ENCODE results near the gene SOX6.

The SOX6 gene

GRCh38 chr11:16239141-16240105, 116.9 kb downstream of the SOX6 start:
- FAIRE-seq = no peak
- TF ChIP-seq SPI1 (IDR thresholded peaks at IDR 0.05; ENCODE audit: low read depth, low read length) = no peak
- no peak for TF ChIP-seq PAX5 (IDR thresholded peaks at IDR 0.05; ENCODE audit: insufficient read depth, low read length, severe bottlenecking)
- TF ChIP-seq POLR2AphosphoS5 (IDR thresholded peaks at IDR 0.05; ENCODE audit: low read depth, low read length) = no peak
- TF ChIP-seq POU2F2 (IDR thresholded peaks at IDR 0.05; ENCODE audit: low read depth, low read length) = no peak
- no peak for TF ChIP-seq POLR2A (IDR thresholded peaks at IDR 0.05; ENCODE audit: low read depth, low read length)
- no peak for TF ChIP-seq TAF1 (IDR thresholded peaks at IDR 0.05; ENCODE audit: low read depth, low read length)
- DNase-seq (ENCODE audit: insufficient read length, low spot score) = no peak

- no peak for DNase-seq (ENCODE audit: insufficient read length, low spot score)
- TF ChIP-seq TAF1 (IDR thresholded peaks at IDR 0.05; ENCODE audit: low read depth, low read length) (no peak), PAX5 (IDR thresholded peaks at IDR 0.05; ENCODE audit: insufficient read depth, low read length, severe bottlenecking) (no peak), POU2F2 (IDR thresholded peaks at IDR 0.05; ENCODE audit: low read depth, low read length) (no peak), POLR2A (IDR thresholded peaks at IDR 0.05; ENCODE audit: low read depth, low read length) (no peak), POLR2AphosphoS5 (IDR thresholded peaks at IDR 0.05; ENCODE audit: low read depth, low read length) (no peak), SPI1 (IDR thresholded peaks at IDR 0.05; ENCODE audit: low read depth, low read length) (no peak)
- FAIRE-seq = no peak
These were observed 130.1 kb downstream of the SOX6 start for GRCh38 chr11:16226245-16226644.

- no peak for TF ChIP-seq POLR2A (IDR thresholded peaks at IDR 0.05; ENCODE audit: low read depth, low read length)
- TF ChIP-seq POU2F2 (IDR thresholded peaks at IDR 0.05; ENCODE audit: low read depth, low read length) = no peak
- TF ChIP-seq PAX5 (IDR thresholded peaks at IDR 0.05; ENCODE audit: insufficient read depth, low read length, severe bottlenecking) = no peak
- no peak for TF ChIP-seq TAF1 (IDR thresholded peaks at IDR 0.05; ENCODE audit: low read depth, low read length)
- TF ChIP-seq POLR2AphosphoS5 (IDR thresholded peaks at IDR 0.05; ENCODE audit: low read depth, low read length) = no peak
- no peak for TF ChIP-seq SPI1 (IDR thresholded peaks at IDR 0.05; ENCODE audit: low read depth, low read length)
- FAIRE-seq = no peak
- DNase-seq (ENCODE audit: insufficient read length, low spot score) = no peak
These were observed 130.7 kb downstream of the SOX6 start for GRCh38 chr11:16225623-16226022.

GRCh38 chr11:16223558-16223957, 132.8 kb downstream of the SOX6 start:
- DNase-seq (ENCODE audit: insufficient read length, low spot score) (no peak), FAIRE-seq (no peak)
- TF ChIP-seq POLR2AphosphoS5 (IDR thresholded peaks at IDR 0.05; ENCODE audit: low read depth, low read length) = no peak
- TF ChIP-seq TAF1 (IDR thresholded peaks at IDR 0.05; ENCODE audit: low read depth, low read length) = no peak
- no peak for TF ChIP-seq POU2F2 (IDR thresholded peaks at IDR 0.05; ENCODE audit: low read depth, low read length)
- no peak for TF ChIP-seq PAX5 (IDR thresholded peaks at IDR 0.05; ENCODE audit: insufficient read depth, low read length, severe bottlenecking)
- no peak for TF ChIP-seq POLR2A (IDR thresholded peaks at IDR 0.05; ENCODE audit: low read depth, low read length)
- TF ChIP-seq SPI1 (IDR thresholded peaks at IDR 0.05; ENCODE audit: low read depth, low read length) = no peak

- FAIRE-seq = no peak
- DNase-seq (ENCODE audit: insufficient read length, low spot score) = no peak
- TF ChIP-seq TAF1 (IDR thresholded peaks at IDR 0.05; ENCODE audit: low read depth, low read length) (no peak), POLR2A (IDR thresholded peaks at IDR 0.05; ENCODE audit: low read depth, low read length) (no peak), SPI1 (IDR thresholded peaks at IDR 0.05; ENCODE audit: low read depth, low read length) (no peak), POLR2AphosphoS5 (IDR thresholded peaks at IDR 0.05; ENCODE audit: low read depth, low read length) (no peak), PAX5 (IDR thresholded peaks at IDR 0.05; ENCODE audit: insufficient read depth, low read length, severe bottlenecking) (no peak), POU2F2 (IDR thresholded peaks at IDR 0.05; ENCODE audit: low read depth, low read length) (no peak)
These were observed 138.7 kb downstream of the SOX6 start for GRCh38 chr11:16217631-16218030.

- FAIRE-seq (no peak), DNase-seq (ENCODE audit: insufficient read length, low spot score) (no peak)
- no peak for TF ChIP-seq SPI1 (IDR thresholded peaks at IDR 0.05; ENCODE audit: low read depth, low read length)
- TF ChIP-seq PAX5 (IDR thresholded peaks at IDR 0.05; ENCODE audit: insufficient read depth, low read length, severe bottlenecking) = no peak
- no peak for TF ChIP-seq POLR2AphosphoS5 (IDR thresholded peaks at IDR 0.05; ENCODE audit: low read depth, low read length)
- TF ChIP-seq POLR2A (IDR thresholded peaks at IDR 0.05; ENCODE audit: low read depth, low read length) = no peak
- TF ChIP-seq TAF1 (IDR thresholded peaks at IDR 0.05; ENCODE audit: low read depth, low read length) = no peak
- TF ChIP-seq POU2F2 (IDR thresholded peaks at IDR 0.05; ENCODE audit: low read depth, low read length) = no peak
These were observed 139.5 kb downstream of the SOX6 start for GRCh38 chr11:16216831-16217230.

GRCh38 chr11:16215352-16215751, 141.0 kb downstream of the SOX6 start:
- DNase-seq (ENCODE audit: insufficient read length, low spot score) = no peak
- TF ChIP-seq POLR2A (IDR thresholded peaks at IDR 0.05; ENCODE audit: low read depth, low read length) = no peak
- TF ChIP-seq PAX5 (IDR thresholded peaks at IDR 0.05; ENCODE audit: insufficient read depth, low read length, severe bottlenecking) = no peak
- TF ChIP-seq POLR2AphosphoS5 (IDR thresholded peaks at IDR 0.05; ENCODE audit: low read depth, low read length) = no peak
- TF ChIP-seq POU2F2 (IDR thresholded peaks at IDR 0.05; ENCODE audit: low read depth, low read length) = no peak
- TF ChIP-seq TAF1 (IDR thresholded peaks at IDR 0.05; ENCODE audit: low read depth, low read length) = no peak
- no peak for TF ChIP-seq SPI1 (IDR thresholded peaks at IDR 0.05; ENCODE audit: low read depth, low read length)
- FAIRE-seq = no peak

GRCh38 chr11:16211407-16211806, 144.9 kb downstream of the SOX6 start:
- FAIRE-seq (no peak), DNase-seq (ENCODE audit: insufficient read length, low spot score) (no peak)
- TF ChIP-seq POLR2A (IDR thresholded peaks at IDR 0.05; ENCODE audit: low read depth, low read length) (no peak), PAX5 (IDR thresholded peaks at IDR 0.05; ENCODE audit: insufficient read depth, low read length, severe bottlenecking) (no peak), SPI1 (IDR thresholded peaks at IDR 0.05; ENCODE audit: low read depth, low read length) (no peak), POU2F2 (IDR thresholded peaks at IDR 0.05; ENCODE audit: low read depth, low read length) (no peak), POLR2AphosphoS5 (IDR thresholded peaks at IDR 0.05; ENCODE audit: low read depth, low read length) (no peak), TAF1 (IDR thresholded peaks at IDR 0.05; ENCODE audit: low read depth, low read length) (no peak)

- TF ChIP-seq SPI1 (IDR thresholded peaks at IDR 0.05; ENCODE audit: low read depth, low read length) (no peak), POU2F2 (IDR thresholded peaks at IDR 0.05; ENCODE audit: low read depth, low read length) (no peak), TAF1 (IDR thresholded peaks at IDR 0.05; ENCODE audit: low read depth, low read length) (no peak)
- FAIRE-seq (no peak), DNase-seq (ENCODE audit: insufficient read length, low spot score) (no peak)
These were observed 152.1 kb downstream of the SOX6 start for GRCh38 chr11:16204261-16204660.

All from GM12891 (cell line).